ENCODE measurements around the gene BTBD17.
A peak's percentile ranks its signal among the peaks of the same experiment; 100 is the strongest.
"Not testable (repeated sequence)": the region's sequence is repeated elsewhere in the genome, so short reads cannot be mapped to it uniquely, and the experiment has no call there.

BTBD17 gene

GRCh38 chr17:74361230-74362068 is at the start of gene BTBD17:
BTBD17 (minus strand) TSS chr17:74361868; CDS start chr17:74361819, 49 bp downstream.
- peak; percentile 37 for DNase-seq

DNA sequence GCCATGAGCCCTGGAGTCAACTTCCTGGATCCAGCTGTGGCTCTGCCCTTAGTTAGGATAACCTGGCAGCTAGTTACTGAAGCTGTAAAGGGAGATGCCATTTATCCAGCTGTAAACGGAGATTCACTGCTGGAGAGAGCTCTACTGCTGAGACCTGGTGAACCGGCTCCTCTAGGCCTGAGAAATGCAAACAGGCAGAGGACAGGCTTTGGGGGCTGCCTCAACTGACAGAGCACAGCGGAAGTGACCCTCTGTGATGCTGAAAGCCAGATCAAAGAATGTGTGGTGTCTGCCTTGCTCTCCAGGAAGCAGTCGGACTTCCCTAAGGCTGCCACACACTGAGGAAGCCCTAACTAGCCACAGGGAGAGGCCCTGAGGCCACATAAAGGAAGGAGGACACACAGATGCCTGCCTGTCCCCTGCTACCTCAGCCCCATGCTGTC is 48.4 kb upstream of the BTBD17 start:
- no peak for DNase-seq

- no peak for DNase-seq
Observed at GRCh38 chr17:74408815-74409214, 47.1 kb upstream of the BTBD17 start.

- no peak for DNase-seq
Observed at GRCh38 chr17:74408262-74408661, 46.6 kb upstream of the BTBD17 start.

DNA sequence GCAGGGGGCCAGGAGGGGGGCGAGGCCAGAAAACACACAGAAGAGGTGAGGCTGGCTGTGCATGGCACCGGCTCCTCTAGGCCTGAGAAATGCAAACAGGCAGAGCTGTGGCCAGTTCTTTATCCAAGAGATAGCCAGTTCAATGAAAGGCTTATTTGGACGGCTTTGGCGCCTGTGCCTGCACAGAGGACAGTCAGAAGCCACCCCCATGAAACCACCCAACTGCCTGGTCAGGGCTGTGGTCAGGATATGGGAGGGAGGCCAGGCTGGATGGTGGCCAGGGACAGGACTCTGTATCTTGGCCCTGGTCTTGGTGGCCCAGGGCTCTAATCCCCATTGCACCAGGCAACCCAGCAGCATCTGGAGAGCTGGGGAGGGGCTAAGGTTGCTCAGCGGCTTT is 45.7 kb upstream of the BTBD17 start:
- DNase-seq: no peak

- DNase-seq: not testable (repeated sequence)
Observed at GRCh38 chr17:74405311-74405710, 43.6 kb upstream of the BTBD17 start.

DNA sequence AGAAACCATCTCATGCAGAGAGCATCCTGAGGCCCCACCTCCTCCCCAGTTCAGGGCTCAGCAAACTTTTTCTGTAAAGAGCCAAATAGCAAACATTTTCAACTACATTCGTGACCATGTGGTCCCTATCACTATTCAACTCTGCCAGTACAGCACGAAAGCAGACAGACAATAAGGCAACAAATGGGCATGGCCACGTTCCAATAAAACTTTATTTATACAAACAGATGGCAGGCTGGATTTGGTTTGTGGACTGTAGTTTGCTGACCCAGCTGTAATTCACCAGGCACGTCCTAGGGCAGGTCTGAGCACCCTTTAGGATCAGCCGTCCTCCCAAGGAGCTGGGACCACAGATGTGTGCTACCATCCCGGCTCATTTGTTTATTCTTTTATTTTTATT is 43.1 kb upstream of the BTBD17 start:
- DNase-seq: no peak

GRCh38 chr17:74404218-74404617 is 42.5 kb upstream of the BTBD17 start:
- no peak for DNase-seq

GRCh38 chr17:74403512-74404137 is 42.0 kb upstream of the BTBD17 start:
- DNase-seq: no peak

GRCh38 chr17:74402048-74402447 is 40.4 kb upstream of the BTBD17 start:
- DNase-seq: no peak

GRCh38 chr17:74396567-74396966 is 34.9 kb upstream of the BTBD17 start:
- no peak for DNase-seq

DNA sequence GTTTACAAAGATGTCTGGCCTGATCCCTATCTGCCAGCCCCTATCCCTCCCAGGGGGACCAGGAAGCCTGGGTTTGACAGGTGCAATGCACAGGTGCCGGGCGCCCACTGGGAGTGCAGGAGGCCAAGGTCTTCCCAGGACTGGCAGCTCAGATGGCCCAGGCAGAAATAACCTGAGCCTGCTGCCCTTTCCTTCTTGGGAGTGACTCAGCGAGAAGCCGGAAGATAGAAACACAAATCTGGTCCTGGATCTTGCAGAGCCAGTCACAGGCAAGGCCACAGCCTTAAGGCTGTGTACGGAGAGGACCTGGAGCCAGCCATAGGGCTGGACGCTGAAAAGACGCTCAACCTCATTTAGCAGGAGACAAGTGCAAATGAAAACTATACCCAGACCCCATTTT is 33.3 kb upstream of the BTBD17 start:
- DNase-seq: no peak

GRCh38 chr17:74394275-74394950 is 32.7 kb upstream of the BTBD17 start:
- DNase-seq: no peak

DNA sequence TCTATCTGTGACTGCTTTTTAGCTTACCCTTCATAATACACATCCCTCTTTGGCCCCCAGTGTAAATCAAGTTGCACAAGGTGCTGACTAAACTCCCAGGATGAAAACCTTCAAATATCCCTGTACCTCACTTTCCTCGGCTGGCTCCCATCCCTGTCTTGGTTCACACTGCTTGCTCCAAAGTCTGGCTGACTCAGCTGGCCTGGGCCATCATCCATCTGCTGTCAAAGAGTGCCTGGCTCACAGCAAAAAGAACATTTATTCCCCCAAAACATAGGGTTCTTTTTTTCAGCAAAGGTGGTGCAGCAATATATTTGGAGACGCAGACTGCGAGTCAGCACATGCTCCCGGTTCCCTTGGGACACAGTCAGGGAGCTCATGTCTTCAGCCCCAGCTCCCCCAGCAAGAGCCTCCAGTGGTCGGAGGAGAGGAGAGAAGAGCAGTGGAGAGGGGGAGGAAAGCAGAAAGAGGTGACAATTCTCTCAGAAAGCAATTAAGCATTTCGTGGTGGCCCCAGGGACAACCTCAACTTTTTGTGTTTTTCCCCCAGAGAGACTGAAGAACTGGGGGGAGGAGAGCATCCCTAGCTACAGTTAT is 31.8 kb upstream of the BTBD17 start:
- DNase-seq: no peak

- no peak for DNase-seq
Observed at GRCh38 chr17:74392848-74393247, 31.2 kb upstream of the BTBD17 start.

GRCh38 chr17:74391771-74392170 is 30.1 kb upstream of the BTBD17 start:
- no peak for DNase-seq

- no peak for DNase-seq
Observed at GRCh38 chr17:74390680-74391653, 29.3 kb upstream of the BTBD17 start.

- DNase-seq: no peak
Observed at GRCh38 chr17:74389937-74390679, 28.4 kb upstream of the BTBD17 start.

- no peak for DNase-seq
Observed at GRCh38 chr17:74389084-74389753, 27.6 kb upstream of the BTBD17 start.

GRCh38 chr17:74387365-74388218 is 25.9 kb upstream of the BTBD17 start:
- DNase-seq: no peak
